GM18520 (cell line): Measurements from ENCODE around the gene KLHL29.

Experiments used
- ATAC-seq: cut with Tn5 transposase; IDR thresholded peaks from one replicate; pipeline ENCODE4 v1.9.1; 2021; ENCODE audit not compliant: unreplicated experiment

The KLHL29 gene

DNA sequence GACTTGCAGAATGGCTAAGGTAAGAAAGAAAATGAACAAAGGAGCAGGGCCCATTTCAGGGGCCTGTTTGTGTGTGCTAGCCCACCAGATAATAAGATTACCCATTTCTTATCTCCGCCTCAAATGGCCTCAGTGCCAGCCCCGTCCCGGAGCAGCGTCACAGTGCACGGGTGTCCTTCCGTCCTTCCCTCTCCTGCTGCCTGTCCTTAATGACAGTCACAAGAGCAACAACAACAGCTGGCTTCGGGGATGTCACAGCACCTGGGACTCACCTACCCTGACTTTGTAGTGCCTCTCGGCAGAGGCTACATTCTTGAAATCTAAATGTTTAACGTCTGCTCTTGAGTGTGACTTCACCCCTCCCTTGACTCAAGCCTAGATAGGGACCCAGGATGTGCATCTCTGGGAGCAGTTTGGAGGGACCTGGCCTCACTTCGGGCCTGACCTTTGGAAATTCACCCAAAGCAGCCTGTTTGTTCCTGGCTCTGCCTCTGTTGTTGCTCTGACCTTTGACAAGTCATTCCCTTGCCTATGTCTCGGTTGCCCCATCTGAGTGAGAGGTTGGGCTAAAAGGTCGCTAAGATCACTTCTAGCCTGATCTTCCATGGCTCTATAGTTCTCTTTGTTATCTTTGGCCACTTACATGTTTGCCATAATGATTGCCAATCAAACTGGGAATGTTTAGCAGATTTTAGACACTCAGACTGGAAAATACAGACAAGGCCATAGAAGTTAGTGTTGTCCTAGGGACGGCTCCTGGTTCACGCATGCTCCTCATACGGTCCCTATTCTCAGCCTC lies 122.5 kb downstream of the KLHL29 start:
- no peak for ATAC-seq

DNA sequence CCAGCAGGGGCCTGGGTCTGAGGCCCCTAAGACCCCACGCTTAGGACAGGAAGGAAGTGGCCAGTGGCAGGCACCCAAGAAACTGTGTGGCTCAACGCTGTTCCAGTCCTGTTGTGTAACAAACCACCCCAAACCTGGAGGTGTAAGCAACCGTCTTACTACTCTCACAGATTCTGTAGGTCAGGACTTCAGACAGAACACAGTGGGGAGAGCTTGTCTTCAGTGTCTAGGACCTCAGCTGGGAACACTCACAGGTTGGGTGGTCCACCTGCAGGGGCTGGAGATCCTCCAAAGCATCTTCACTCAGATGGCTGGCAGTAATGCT lies 123.0 kb downstream of the KLHL29 start:
- ATAC-seq: no peak

DNA sequence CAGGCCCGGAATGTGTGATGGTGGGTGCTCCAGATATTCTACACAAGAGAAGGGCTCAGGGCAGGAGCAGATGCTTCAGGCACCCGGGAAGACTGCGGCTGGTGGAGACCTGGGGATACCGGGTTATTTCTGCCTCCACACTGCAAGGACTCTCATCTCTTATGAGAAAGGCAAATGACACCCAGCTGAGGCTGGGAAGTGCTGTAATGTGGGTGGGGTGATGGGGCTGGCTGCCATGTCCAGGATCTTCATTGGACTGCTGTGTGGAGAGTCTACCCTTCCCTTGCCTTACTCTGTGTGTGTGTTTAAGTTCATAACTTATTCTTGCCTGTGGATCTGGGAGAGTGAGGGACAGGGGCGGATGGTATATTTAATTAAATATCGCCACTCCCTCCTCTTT lies 124.1 kb downstream of the KLHL29 start:
- ATAC-seq: no peak

DNA sequence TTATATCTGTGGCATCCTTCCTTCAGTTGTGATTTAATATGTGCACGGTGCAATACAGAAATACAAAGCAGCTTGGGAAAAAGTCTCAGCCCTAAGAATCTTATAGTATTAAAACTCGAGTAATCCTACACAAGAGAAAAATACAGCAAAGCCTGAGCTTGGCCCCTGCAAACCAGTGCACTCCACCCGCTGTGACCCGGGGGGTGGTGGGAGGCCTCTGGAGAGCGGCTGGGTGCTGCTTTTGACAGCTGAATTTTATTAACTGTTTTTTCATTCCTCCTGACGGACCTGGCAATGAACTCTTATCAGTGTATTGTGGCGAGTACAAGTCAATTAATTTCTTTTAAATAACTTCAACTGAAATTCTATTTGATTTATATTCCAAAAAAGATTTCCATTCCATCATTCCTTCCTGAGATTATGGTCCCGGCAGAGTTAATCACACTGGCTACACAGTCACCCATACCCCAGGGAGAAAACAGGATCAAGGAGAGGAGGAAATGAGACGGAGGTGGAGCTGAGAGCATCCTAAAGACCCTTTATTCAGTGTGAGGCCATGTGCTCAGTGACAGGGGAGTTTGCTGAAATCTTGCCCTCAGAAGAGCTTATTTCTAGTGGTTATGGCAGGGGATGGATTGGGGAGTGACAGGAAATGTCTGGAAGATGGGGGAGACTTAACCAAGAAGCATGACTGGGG lies 124.8 kb downstream of the KLHL29 start:
- no peak for ATAC-seq

DNA sequence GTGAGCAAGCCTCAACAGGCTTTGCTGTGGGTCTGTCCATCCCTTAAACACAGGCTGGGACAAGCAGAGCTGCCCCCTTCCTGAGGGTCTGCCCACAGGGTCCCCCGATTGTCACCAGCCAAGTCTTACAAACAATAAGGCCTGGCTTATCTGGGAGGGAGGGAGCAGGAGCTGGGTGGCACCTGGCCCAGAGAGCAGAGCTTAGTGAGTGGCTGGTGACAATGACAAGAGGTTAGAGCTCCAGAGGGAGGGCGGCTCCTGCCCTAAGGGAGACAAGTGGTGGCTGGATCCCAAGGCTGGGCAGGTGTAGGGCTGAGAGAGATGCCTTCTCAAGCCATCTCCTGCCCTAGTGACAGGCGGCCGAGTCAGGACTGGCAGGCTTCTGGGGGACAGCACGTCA lies 125.5 kb downstream of the KLHL29 start:
- ATAC-seq: no peak

DNA sequence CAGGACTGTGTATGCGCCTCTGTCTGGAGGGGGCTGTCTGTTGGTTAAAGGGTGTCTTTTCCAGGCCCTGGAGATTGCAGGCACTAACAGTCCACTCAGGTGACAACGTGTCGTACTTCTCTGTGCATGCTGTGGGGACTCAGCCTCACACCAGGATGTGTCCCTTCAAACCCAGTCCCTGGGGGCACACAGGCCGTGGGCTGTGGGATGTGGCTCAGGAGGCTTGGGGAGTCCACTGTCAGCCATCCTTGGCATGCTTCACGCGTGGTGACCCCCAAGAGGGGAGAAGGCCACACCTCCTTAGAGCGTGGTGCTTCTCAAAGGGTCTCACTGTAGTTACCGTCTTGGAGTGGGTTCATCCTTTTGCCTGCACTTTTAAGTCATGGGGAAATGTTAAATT lies 127.8 kb downstream of the KLHL29 start:
- no peak for ATAC-seq

DNA sequence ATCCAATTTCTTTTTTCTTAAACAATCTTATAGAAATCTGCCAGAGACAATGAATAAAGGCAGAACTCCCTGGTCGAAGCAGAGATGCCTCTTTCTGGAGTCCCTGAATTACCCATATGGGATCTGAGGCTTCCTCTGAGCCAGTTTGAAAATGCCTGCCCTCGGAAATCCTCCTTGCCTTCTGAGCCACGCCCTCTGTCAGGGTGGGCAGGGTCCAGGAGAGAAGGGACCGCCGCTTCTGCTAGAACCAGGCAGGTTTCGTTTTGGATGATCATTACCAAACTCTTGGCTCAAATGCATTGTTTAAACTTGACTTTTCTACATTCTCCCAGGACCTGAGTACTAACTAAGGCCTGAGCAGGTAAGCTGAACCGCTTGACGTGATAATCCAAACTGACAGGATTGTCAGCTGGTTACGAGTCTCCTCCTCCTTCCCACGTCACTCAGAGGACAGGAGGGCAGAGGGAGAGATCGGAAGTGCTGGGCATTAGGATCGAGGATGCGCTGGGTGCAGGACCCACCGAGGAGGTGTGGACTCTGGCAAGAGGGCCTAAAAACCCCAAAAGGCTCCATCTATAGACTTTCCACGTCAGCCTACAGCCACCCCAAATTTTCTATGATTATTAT lies 128.4 kb downstream of the KLHL29 start:
- ATAC-seq: no peak

DNA sequence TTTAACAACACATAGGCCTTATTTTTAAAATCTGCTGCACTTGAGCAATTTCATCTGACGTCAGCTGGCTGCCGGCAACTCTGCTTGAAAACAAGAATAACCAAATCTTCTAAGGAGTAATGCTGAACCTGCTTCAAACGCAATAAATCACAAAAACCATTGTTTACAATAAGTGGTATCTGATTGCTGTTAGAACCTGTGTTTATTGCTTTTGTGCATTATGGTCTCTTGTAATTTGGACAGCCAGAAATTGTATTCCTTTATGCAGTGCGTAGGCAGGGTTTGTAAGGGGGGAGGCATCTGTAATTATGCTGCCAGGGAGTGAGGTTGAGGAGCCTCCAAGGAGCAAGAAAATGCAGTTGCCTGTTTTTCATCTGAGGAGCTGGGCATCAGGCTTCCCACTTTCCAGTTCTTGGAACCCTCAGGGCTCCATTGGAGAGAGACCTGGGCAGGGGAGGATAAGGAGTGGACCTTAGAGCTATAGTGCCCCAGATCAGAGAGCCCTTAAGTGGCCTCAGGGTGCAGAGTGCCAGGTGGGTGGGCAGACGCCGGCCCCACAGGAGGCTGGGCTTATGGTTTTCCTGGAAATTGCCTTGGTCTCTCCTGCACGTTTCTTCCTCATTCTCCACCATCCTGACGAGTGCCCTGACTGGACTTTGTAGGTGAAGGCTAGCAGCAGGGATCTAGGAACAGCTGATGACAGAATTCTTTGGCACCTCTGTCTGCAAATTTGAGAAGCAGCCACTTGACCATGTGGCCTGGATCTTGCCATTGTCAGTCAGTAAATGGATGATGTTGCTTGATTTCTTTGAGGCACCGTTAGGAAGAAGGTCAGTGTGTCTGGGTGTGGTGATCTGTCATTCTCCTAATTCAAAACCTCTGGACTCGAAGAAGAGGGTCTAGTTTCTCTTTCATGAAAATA lies 129.2 kb downstream of the KLHL29 start:
- ATAC-seq: no peak

DNA sequence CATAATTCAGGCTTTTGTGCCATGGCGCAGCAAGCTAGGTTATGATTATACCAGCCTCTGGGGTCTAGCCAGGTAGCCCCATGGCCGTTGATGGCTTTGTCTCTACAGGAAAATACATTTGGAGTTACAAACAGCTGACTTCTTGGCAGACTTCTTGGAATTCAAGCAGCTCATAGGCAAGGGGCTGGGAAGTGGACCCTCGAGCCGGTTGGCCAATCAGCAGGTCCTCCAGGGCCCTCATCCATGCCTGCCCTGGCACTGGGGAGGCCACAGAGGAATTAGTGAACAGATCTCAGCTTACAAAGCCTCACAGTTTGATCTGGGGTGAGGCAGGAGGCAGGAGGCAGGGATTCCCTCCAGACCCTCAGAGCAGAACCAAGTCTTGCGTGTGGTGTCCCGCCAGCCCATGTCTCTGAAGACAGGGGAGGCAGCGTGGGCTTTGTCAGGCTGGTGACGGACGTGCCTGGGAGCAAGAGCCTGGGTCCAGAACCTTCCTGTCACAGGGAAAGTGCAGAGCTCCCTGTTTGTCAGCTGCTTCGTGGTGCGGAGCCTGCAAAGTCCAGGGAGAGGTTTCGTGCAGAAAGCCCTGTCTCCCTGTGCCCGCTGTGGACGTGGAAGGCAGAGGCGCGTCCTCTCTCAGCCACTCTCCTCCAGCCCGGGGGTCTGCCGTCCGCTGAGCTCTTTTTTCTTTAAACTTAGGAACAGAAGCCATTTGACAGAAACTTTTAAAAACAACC lies 131.7 kb downstream of the KLHL29 start:
- no peak for ATAC-seq

DNA sequence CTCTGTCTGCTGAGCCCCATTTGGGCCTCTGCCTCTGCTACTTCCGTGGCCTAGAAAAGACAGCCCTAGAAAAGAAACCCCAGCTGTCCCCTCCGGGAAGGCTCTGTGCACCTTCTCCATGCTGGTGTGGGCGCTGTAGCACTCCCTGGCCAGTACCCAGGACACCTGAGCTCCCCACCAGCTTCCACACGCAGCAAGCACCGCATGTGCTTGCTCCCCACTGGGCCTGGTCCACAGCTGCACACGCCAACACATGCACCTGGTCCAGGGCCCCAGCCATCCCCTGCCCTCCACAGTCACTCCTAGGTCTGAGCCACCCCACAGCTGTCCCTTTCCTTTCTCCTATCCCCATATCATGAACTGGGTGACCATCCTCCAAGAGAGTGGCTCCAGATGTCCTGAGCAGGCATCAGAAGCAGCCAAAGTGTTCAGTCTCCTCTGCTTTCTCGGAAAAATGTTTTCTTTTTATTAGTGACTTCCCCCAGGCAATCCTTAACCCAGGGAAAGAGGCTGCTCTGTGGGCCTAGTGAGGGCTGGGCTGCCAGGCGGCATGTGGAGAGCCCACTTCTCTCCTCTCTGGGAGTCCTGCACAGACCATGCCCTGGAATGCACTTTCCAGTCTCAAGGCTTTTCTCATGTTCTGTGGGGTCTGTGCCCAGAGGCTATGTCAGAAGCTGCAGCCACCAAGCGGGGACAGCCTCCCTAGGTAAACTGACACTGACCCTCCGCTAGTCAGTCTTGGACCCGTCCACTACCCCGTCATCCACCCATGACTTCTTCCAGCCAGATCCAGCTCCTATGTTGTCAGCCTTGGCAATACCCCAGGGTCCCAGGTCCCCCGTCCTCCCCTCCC lies 133.7 kb downstream of the KLHL29 start:
- no peak for ATAC-seq

DNA sequence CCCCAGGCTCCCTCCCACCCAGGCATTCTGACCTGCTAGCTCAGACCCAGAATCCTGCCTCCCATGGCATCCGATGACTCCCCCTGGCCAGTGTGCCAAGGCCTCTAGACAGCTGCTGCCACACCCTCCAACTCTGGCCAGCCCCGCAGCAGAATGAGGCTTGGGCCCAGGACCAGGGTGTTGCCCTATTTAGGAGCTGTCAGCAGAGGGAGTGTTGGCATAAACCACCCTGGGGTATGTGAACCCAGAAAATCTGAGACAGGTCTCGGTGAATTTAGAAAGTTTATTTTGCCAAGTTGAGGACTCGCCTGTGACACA lies 134.3 kb downstream of the KLHL29 start:
- ATAC-seq: no peak

DNA sequence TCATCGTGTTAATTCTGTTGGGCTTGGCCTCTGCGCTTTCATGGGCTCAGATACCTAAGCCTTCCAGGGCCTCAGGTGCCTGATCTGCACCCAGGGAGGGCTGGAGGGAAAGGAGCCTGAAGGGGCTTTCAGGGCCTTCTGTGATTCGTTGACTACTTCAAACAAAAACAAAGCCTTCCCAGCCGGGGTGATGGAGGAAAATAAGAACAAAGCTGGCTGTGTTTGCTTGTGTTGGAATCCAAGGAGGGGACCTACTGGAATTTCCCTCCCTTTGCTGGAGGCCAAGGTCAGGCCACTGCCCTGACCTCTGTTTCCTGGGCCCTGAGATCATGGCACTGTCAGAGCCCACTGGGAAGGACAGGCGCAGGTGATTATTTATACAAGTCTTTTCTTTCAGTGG lies 135.3 kb downstream of the KLHL29 start:
- no peak for ATAC-seq

DNA sequence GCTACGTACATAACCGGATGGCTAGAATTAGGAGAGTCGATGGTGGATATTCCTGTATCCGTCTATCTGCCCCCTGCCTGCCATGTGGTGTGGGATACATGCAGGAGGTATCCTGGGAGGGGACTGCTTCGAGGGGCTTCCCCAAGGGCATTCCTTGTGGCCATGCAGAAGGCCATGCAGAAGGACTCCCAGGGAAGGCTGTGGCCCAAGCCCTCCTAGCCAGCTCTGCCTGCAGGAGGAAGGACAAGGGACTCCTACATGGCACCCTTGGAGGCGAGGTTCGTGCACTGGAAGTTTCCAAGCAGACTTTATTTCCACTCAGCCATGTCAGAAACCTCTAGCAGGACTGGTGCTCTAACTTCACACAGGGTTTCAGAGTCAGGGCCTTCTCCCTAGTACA lies 136.1 kb downstream of the KLHL29 start:
- ATAC-seq: no peak

DNA sequence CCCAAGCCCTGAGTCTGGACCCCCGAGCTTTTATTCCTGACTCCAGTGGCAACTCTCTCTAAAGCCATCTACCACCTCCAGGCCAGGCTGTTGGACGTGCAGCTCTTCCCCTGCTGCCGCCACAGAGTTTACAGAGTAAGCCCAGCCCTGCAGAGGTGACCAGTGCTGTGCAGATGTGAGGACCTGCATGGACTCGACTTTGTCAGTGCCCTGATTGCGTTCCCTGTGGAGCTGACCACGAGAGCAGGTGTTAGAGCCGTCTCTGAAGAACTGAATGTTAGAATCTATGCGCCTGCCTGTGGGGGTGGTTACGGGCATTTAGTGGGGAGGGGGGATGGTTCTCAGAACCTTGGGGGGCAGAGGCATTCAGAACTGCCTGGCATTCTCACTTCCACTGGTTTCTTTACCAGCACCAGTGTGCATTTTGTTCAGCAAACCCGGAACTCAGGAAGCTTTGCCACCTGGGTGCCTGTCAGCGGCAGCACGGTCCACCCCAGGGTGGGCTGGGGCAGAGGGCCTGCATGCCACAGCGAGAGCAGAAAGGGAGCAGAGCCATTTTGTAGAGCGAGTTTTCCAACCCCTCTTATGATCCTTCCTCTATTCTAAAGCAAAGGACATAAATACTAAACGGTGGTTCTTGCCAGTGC lies 137.9 kb downstream of the KLHL29 start:
- no peak for ATAC-seq

DNA sequence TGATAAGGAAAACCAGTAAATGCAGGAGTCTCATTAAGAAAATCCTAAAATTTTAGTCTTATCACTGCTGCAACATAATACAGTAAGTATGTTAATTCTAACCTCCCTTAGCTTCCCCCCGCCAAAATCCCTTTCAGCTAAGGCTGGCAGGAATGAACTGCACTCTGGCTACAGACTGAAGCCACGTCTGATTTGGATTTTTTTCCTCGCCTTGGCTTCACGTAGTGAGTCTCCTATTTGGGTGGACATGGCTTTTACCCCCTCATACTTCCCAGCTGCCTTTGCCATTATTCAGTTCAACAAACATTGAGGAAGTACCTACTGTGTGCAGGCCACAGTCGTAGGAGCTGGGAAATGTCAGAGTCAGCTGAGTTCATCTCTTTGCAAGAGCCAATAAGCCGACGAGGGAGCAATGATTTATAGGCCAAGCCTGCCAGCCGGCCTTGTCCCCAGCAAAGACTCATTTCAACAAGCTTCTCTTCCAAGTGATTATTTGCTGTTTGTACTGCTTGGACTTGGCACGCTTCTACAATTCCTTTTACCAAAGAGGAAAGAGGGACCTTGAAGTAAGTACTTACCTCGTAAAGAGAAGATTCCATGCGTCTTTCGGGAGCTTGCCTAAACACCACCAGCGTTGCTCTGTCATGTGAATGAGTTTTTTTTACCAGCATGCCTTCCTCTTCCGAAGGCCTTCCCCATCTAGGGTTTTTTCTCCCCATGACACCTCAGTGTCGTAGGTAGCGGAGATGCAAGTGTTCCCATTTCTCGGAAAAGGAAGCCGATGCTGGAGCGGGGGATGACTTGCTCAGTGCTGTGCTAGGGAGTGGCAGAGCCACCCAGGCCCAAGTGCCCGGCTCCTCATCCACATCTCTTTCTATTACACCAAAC lies 138.6 kb downstream of the KLHL29 start:
- no peak for ATAC-seq

DNA sequence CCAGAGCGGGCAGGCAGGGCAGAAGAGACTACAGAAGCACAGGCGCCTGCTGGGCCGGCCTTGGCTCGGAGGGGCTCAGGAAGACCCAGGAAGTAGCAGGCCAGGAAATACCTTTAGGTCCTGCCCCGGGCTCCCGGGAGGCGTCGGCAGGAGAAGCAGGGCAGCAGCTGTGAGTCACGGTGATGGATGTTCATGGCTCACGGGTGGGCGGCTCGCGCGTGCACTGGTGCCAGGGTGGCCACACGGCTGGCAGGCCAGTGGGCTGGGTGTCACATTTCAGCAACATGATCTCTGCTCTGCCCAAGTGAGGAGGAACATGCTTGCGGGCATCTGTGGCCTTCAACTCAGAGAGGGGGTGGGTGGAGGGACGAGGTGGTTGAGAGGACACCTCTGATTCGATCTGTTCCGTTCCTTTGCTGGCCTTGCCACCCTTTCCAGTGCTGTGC lies 139.3 kb downstream of the KLHL29 start:
- ATAC-seq: no peak

DNA sequence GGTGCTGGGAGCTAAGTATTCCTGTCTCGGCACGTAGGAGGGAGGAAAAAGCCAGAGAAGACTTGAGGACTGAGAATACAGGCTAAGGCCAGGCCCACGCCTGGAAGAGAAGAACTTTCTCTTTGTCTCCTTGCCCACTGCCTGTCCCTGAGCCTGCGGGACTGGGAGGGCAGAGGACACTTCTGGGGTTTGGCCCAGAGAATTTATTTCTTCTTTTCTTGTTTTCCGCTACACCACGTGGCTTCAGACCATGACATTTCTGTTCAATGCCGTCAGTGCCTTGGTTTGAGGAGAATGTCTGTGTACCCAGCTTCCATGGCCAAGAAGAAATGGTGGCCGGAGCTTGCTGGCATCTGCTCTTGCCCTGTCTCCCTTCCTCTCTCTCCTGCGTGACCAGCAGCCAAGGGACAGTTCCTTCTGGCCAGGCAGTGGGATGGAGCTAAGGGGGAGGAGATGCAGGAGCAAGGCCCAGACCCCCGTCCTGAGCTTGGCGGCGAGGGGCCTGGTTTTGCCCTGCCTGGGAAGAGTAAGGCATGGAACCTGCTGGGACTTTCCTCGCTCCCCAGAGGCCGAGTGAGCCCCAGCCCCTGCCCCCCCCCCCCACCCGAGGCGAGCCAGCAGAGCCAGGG lies 140.3 kb downstream of the KLHL29 start:
- ATAC-seq: no peak

DNA sequence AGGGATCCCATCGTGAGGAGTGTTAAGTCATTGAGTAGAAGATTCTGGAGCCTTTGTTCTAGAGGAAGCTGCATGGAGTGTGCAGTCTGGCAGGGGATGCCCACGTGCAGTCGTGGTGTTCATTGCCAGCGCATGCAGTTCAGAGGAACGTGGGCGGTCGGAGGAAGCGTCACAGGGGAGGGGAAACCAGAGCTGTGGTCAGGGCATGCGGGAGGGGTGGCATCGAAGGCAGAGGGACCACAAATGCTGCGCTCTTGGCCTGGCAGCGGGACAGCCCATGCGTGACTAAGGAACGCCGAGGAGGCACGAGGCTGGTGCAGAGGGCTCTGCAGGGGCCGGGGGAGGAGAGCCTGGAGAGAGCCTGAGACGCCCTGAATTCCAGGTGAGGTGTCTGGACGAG lies 141.1 kb downstream of the KLHL29 start:
- no peak for ATAC-seq
